DOHH2 (cell line): ENCODE measurements around the gene FAM171A1.

Source experiments
- H3F3A ChIP-seq: fragments of 200-600 bp; sonication (generic), shearing (Covaris generic); 2 replicates; pipeline ENCODE4 v1.6.0; 2016; ENCODE audit warnings: antibody characterized with exemption, mild to moderate bottlenecking; ENCODE audit not compliant: control insufficient read depth, insufficient read depth
- H3K27ac ChIP-seq: fragments of 200-600 bp; sonication (generic); 2 replicates; pipeline ENCODE4 v1.5.1; 2014; ENCODE audit warnings: low read depth, mild to moderate bottlenecking, low read length, moderate library complexity
- H3K27me3 ChIP-seq: fragments of 200-600 bp; sonication (generic); 2 replicates; pipeline ENCODE4 v1.6.1; 2014; ENCODE audit warnings: mild to moderate bottlenecking, low read length, mixed read lengths; ENCODE audit not compliant: control insufficient read depth
- H3K36me3 ChIP-seq: fragments of 200-600 bp; sonication (generic); 2 replicates; pipeline ENCODE4 v1.6.1; 2014; ENCODE audit warnings: mild to moderate bottlenecking, low read length, moderate library complexity, mixed read lengths; ENCODE audit not compliant: control insufficient read depth
- H3K4me1 ChIP-seq: fragments of 200-600 bp; sonication (generic); 2 replicates; pipeline ENCODE4 v1.6.1; 2014; ENCODE audit warnings: mild to moderate bottlenecking, low read length, mixed read lengths; ENCODE audit not compliant: control insufficient read depth
- H3K4me2 ChIP-seq: fragments of 200-600 bp; sonication (generic); 2 replicates; pipeline ENCODE4 v1.6.0; 2014; ENCODE audit warnings: mild to moderate bottlenecking, low read length, moderate library complexity
- H3K4me3 ChIP-seq: fragments of 200-600 bp; sonication (generic); 2 replicates; pipeline ENCODE4 v1.5.1; 2014; ENCODE audit warnings: mild to moderate bottlenecking, low read length, mixed read lengths
- H3K79me2 ChIP-seq: fragments of 200-600 bp; sonication (generic); 2 replicates; pipeline ENCODE4 v1.6.1; 2014; ENCODE audit warnings: mild to moderate bottlenecking, low read length, mixed read lengths; ENCODE audit not compliant: control insufficient read depth
- H3K9me2 ChIP-seq: fragments of 200-600 bp; sonication (generic); replicated peaks from 2 replicates; pipeline ENCODE4 v1.6.1; 2014; ENCODE audit warnings: mild to moderate bottlenecking, low read length, mixed read lengths; ENCODE audit not compliant: control insufficient read depth
- H3K9me3 ChIP-seq: fragments of 200-600 bp; sonication (generic); 2 replicates; pipeline ENCODE4 v1.6.1; 2014; ENCODE audit warnings: antibody characterized with exemption, low read length, mixed read lengths; ENCODE audit not compliant: control insufficient read depth, insufficient read depth
- H4K20me1 ChIP-seq: fragments of 200-600 bp; sonication (generic); 2 replicates; pipeline ENCODE4 v1.6.0; 2014; ENCODE audit warnings: low read depth, mild to moderate bottlenecking, antibody characterized with exemption, low read length, moderate library complexity; ENCODE audit not compliant: control insufficient read depth, insufficient read depth
- CTCF ChIP-seq: fragments of 200-600 bp; sonication (generic); IDR thresholded peaks from one replicate; pipeline ENCODE4 v1.5.1; 2014; ENCODE audit warnings: antibody characterized with exemption, mild to moderate bottlenecking, low read depth, low read length; ENCODE audit not compliant: poor library complexity, severe bottlenecking
- EZH2phosphoT487 ChIP-seq: fragments of 200-600 bp; sonication (generic); IDR thresholded peaks from 2 replicates; pipeline ENCODE4 v1.6.1; 2017; ENCODE audit warnings: borderline replicate concordance, mild to moderate bottlenecking, antibody characterized with exemption, low read length, moderate library complexity, mixed read lengths

Gene FAM171A1

GRCh38 chr10:15163253-15163828 lies 207.7 kb downstream of the FAM171A1 start:
- H3K27me3 ChIP-seq = peaks cover 28% of the 10 kb centered on the region
- H3K4me3 ChIP-seq = no peak overlapping the region
- no peaks in the 10 kb centered on the region for H3K9me2 ChIP-seq
- no peaks in the 10 kb centered on the region for H3K79me2 ChIP-seq
- H3K27ac ChIP-seq = no peak overlapping the region
- TF ChIP-seq EZH2phosphoT487 (no peak), CTCF (no peak)
- no peaks in the 10 kb centered on the region for H4K20me1 ChIP-seq
- no peaks in the 10 kb centered on the region for H3K36me3 ChIP-seq
- H3K9me3 ChIP-seq = no peaks in the 10 kb centered on the region
- H3F3A ChIP-seq = no peaks in the 10 kb centered on the region
- no peak overlapping the region for H3K4me2 ChIP-seq
- peaks cover 8% of the 10 kb centered on the region for H3K4me1 ChIP-seq
